ENCODE measurements around the gene OXCT2.

OXCT2 gene

GRCh38 chr1:39727221-39727931, 43.8 kb downstream of the OXCT2 start:
- Histone ChIP-seq H3K27ac (replicated peaks; ENCODE audit: low read length) (no peak overlapping the region), H4K91ac (ENCODE audit: low read depth, low read length, poor library complexity) (no peak overlapping the region), H2BK15ac (ENCODE audit: low read length) (no peak overlapping the region), H3K36me3 (replicated peaks in 1 of 2; ENCODE audit: control insufficient read depth in 2 of 2, insufficient read depth in 2 of 2, low read length in 2 of 2) (no peaks in the 10 kb centered on the region), H4K8ac (ENCODE audit: low read depth, low read length) (no peak overlapping the region), H3K4ac (ENCODE audit: low read length) (no peak overlapping the region), H3K9ac (ENCODE audit: low read depth, low read length, poor library complexity) (no peak overlapping the region), H2AK5ac (ENCODE audit: low read depth, low read length) (no peak overlapping the region), H2BK12ac (ENCODE audit: low read length) (no peak overlapping the region), H3K4me2 (ENCODE audit: insufficient read depth, low read length, poor library complexity, severe bottlenecking) (no peak overlapping the region), H3K14ac (ENCODE audit: low read length) (no peak overlapping the region), H2BK120ac (ENCODE audit: low read depth, low read length) (no peak overlapping the region), H2AFZ (ENCODE audit: low read length) (no peak overlapping the region), H3K27me3 (ENCODE audit: control insufficient read depth in 3 of 3, insufficient read depth in 3 of 3, low read depth in 1 of 3, low read length in 3 of 3) (peaks cover 0 to 74% (median 13%) of the 10 kb centered on the region in 3 experiments), H2BK5ac (ENCODE audit: low read length) (no peak overlapping the region), H3K9me3 (replicated peaks in 1 of 2; ENCODE audit: control insufficient read depth in 2 of 2, insufficient read depth in 1 of 2, low read depth in 1 of 2, low read length in 2 of 2) (no peaks in the 10 kb centered on the region), H3K23ac (ENCODE audit: low read depth, low read length, poor library complexity) (no peak overlapping the region), H3K4me1 (ENCODE audit: control insufficient read depth in 2 of 2, insufficient read depth in 1 of 2, low read depth in 1 of 2, low read length in 2 of 2) (peaks cover 0 to 3% of the 10 kb centered on the region in 2 donors), H3K4me3 (ENCODE audit: low read length in 2 of 2) (no peak overlapping the region), H3K18ac (ENCODE audit: low read length) (no peak overlapping the region), H3K79me1 (ENCODE audit: low read depth, low read length) (no peaks in the 10 kb centered on the region)
- WGBS, 2 donors (ENCODE audit: extremely low coverage in 2 of 2, insufficient read length in 2 of 2, insufficient replicate concordance in 1 of 2): no CpG with 5 or more reads among the region's 10 CpGs
- no peak for DNase-seq (ENCODE audit: low spot score)

GRCh38 chr1:39726600-39726999, 44.5 kb downstream of the OXCT2 start:
- Histone ChIP-seq H4K91ac (ENCODE audit: low read depth, low read length, poor library complexity) (no peak overlapping the region), H3K27ac (replicated peaks; ENCODE audit: low read length) (no peak overlapping the region), H2AFZ (ENCODE audit: low read length) (no peak overlapping the region), H2BK12ac (ENCODE audit: low read length) (no peak overlapping the region), H3K79me1 (ENCODE audit: low read depth, low read length) (no peaks in the 10 kb centered on the region), H3K9me3 (replicated peaks in 1 of 2; ENCODE audit: control insufficient read depth in 2 of 2, insufficient read depth in 1 of 2, low read depth in 1 of 2, low read length in 2 of 2) (no peaks in the 10 kb centered on the region), H2BK15ac (ENCODE audit: low read length) (no peak overlapping the region), H3K36me3 (replicated peaks in 1 of 2; ENCODE audit: control insufficient read depth in 2 of 2, insufficient read depth in 2 of 2, low read length in 2 of 2) (no peaks in the 10 kb centered on the region), H3K27me3 (ENCODE audit: control insufficient read depth in 3 of 3, insufficient read depth in 3 of 3, low read depth in 1 of 3, low read length in 3 of 3) (peaks cover 0 to 79% (median 16%) of the 10 kb centered on the region in 3 experiments), H3K4ac (ENCODE audit: low read length) (no peak overlapping the region), H2BK5ac (ENCODE audit: low read length) (no peak overlapping the region), H3K4me1 (ENCODE audit: control insufficient read depth in 2 of 2, insufficient read depth in 1 of 2, low read depth in 1 of 2, low read length in 2 of 2) (peaks cover 0 to 3% of the 10 kb centered on the region in 2 donors), H3K4me3 (ENCODE audit: low read length in 2 of 2) (no peak overlapping the region), H2AK5ac (ENCODE audit: low read depth, low read length) (no peak overlapping the region), H4K8ac (ENCODE audit: low read depth, low read length) (no peak overlapping the region), H3K18ac (ENCODE audit: low read length) (no peak overlapping the region), H3K14ac (ENCODE audit: low read length) (no peak overlapping the region), H2BK120ac (ENCODE audit: low read depth, low read length) (no peak overlapping the region), H3K4me2 (ENCODE audit: insufficient read depth, low read length, poor library complexity, severe bottlenecking) (no peak overlapping the region), H3K9ac (ENCODE audit: low read depth, low read length, poor library complexity) (no peak overlapping the region), H3K23ac (ENCODE audit: low read depth, low read length, poor library complexity) (no peak overlapping the region)
- DNase-seq (ENCODE audit: low spot score): no peak
- WGBS, 2 donors (ENCODE audit: extremely low coverage in 2 of 2, insufficient read length in 2 of 2, insufficient replicate concordance in 1 of 2): no CpG with 5 or more reads among the region's 3 CpGs

DNA sequence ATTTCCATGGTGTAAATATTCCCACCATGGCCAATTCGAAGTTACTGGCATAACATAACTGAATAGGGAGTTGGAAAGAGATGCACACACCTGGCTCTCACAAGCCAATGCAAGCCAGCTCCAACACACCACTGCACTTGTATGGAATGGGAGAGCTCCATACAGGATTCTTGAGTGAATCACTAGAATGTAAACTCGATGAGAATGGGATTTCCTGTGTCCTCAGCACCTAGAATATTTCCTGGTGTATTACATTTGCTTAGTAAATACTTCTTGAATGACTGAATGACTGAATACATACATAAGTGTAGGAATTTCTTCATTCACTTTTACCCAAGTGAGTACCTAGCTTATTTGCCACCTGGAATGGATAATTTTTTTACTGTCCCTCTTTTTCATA, 48.7 kb downstream of the OXCT2 start:
- Histone ChIP-seq H3K27me3 (ENCODE audit: control insufficient read depth in 3 of 3, insufficient read depth in 3 of 3, low read depth in 1 of 3, low read length in 3 of 3) (peaks cover 4 to 66% (median 18%) of the 10 kb centered on the region in 3 experiments), H3K14ac (ENCODE audit: low read length) (no peak overlapping the region), H3K4me3 (ENCODE audit: low read length in 2 of 2) (no peak overlapping the region), H3K79me1 (ENCODE audit: low read depth, low read length) (no peaks in the 10 kb centered on the region), H3K18ac (ENCODE audit: low read length) (no peak overlapping the region), H2BK120ac (ENCODE audit: low read depth, low read length) (no peak overlapping the region), H4K8ac (ENCODE audit: low read depth, low read length) (no peak overlapping the region), H3K4me1 (ENCODE audit: control insufficient read depth in 2 of 2, insufficient read depth in 1 of 2, low read depth in 1 of 2, low read length in 2 of 2) (peaks cover 0 to 2% of the 10 kb centered on the region in 2 donors), H3K36me3 (replicated peaks in 1 of 2; ENCODE audit: control insufficient read depth in 2 of 2, insufficient read depth in 2 of 2, low read length in 2 of 2) (no peaks in the 10 kb centered on the region), H3K9ac (ENCODE audit: low read depth, low read length, poor library complexity) (no peak overlapping the region), H4K91ac (ENCODE audit: low read depth, low read length, poor library complexity) (no peak overlapping the region), H3K27ac (replicated peaks; ENCODE audit: low read length) (no peak overlapping the region), H3K4ac (ENCODE audit: low read length) (no peak overlapping the region), H2BK5ac (ENCODE audit: low read length) (no peak overlapping the region), H2AK5ac (ENCODE audit: low read depth, low read length) (no peak overlapping the region), H3K23ac (ENCODE audit: low read depth, low read length, poor library complexity) (no peak overlapping the region), H2AFZ (ENCODE audit: low read length) (no peak overlapping the region), H3K9me3 (replicated peaks in 1 of 2; ENCODE audit: control insufficient read depth in 2 of 2, insufficient read depth in 1 of 2, low read depth in 1 of 2, low read length in 2 of 2) (no peaks in the 10 kb centered on the region), H2BK12ac (ENCODE audit: low read length) (no peak overlapping the region), H3K4me2 (ENCODE audit: insufficient read depth, low read length, poor library complexity, severe bottlenecking) (no peak overlapping the region), H2BK15ac (ENCODE audit: low read length) (no peak overlapping the region)
- WGBS, 2 donors (ENCODE audit: extremely low coverage in 2 of 2, insufficient read length in 2 of 2, insufficient replicate concordance in 1 of 2): no CpG with 5 or more reads among the region's 2 CpGs
- DNase-seq (ENCODE audit: low spot score): no peak

DNA sequence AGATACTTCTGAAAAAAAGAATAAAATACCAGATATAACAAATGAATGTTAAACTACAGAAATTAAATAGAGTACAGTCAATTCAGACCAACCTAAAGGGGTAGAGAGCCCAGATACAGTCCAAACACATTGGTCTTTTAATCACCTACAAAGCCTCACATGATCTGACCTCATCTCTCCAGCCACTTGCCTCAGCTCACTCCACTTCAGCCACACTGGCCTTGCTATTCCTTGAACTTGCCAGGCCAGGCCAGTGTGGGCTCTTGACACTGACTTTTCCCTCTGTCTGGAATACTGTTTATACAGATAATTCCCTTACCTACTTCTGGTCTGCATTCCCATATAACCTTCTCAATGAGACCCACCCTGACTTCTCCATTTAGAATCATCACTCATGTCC, 49.5 kb downstream of the OXCT2 start:
- DNase-seq (ENCODE audit: low spot score): no peak
- Histone ChIP-seq H2BK5ac (ENCODE audit: low read length) (no peak overlapping the region), H3K18ac (ENCODE audit: low read length) (no peak overlapping the region), H3K36me3 (replicated peaks in 1 of 2; ENCODE audit: control insufficient read depth in 2 of 2, insufficient read depth in 2 of 2, low read length in 2 of 2) (no peaks in the 10 kb centered on the region), H3K27me3 (ENCODE audit: control insufficient read depth in 3 of 3, insufficient read depth in 3 of 3, low read depth in 1 of 3, low read length in 3 of 3) (peaks cover 4 to 66% (median 21%) of the 10 kb centered on the region in 3 experiments), H3K14ac (ENCODE audit: low read length) (no peak overlapping the region), H3K23ac (ENCODE audit: low read depth, low read length, poor library complexity) (no peak overlapping the region), H4K8ac (ENCODE audit: low read depth, low read length) (no peak overlapping the region), H2AK5ac (ENCODE audit: low read depth, low read length) (no peak overlapping the region), H2BK120ac (ENCODE audit: low read depth, low read length) (no peak overlapping the region), H2BK15ac (ENCODE audit: low read length) (no peak overlapping the region), H3K9me3 (replicated peaks in 1 of 2; ENCODE audit: control insufficient read depth in 2 of 2, insufficient read depth in 1 of 2, low read depth in 1 of 2, low read length in 2 of 2) (no peaks in the 10 kb centered on the region), H3K4me2 (ENCODE audit: insufficient read depth, low read length, poor library complexity, severe bottlenecking) (no peak overlapping the region), H2AFZ (ENCODE audit: low read length) (no peak overlapping the region), H2BK12ac (ENCODE audit: low read length) (no peak overlapping the region), H3K4me3 (ENCODE audit: low read length in 2 of 2) (no peak overlapping the region), H3K27ac (replicated peaks; ENCODE audit: low read length) (no peak overlapping the region), H3K4me1 (ENCODE audit: control insufficient read depth in 2 of 2, insufficient read depth in 1 of 2, low read depth in 1 of 2, low read length in 2 of 2) (peaks cover 0 to 2% of the 10 kb centered on the region in 2 donors), H3K4ac (ENCODE audit: low read length) (no peak overlapping the region), H3K9ac (ENCODE audit: low read depth, low read length, poor library complexity) (no peak overlapping the region), H4K91ac (ENCODE audit: low read depth, low read length, poor library complexity) (no peak overlapping the region), H3K79me1 (ENCODE audit: low read depth, low read length) (no peaks in the 10 kb centered on the region)
